ENCODE data around the gene CX3CR1.
"Not testable (repeated sequence)": the region's sequence is repeated elsewhere in the genome, so short reads cannot be mapped to it uniquely, and the experiment has no call there.

Gene CX3CR1

GRCh38 chr3:39279745-39280517 lies at the start of gene CX3CR1:
TSS of gene CX3CR1 (minus strand) at chr3:39280036. CDS start at chr3:39266509, 13,527 bp downstream.
- in situ Hi-C loops (cut with MboI; ENCODE audit: low sequenced_read_pairs): loop anchor here (10.0 to 25.0 kb wide), 2 partner anchors 65 to 193 kb away; no protein-coding TSS in a partner anchor

- in situ Hi-C loops (cut with MboI; ENCODE audit: low sequenced_read_pairs): no loop called here
Measured at GRCh38 chr3:39329493-39329892, 49.7 kb upstream of the CX3CR1 start, which contains the start of gene CCR8. TSS of gene CCR8 (plus strand) at chr3:39329709. CDS start at chr3:39332332, 2,623 bp downstream.

GRCh38 chr3:39327746-39328349 lies 48.0 kb upstream of the CX3CR1 start:
- in situ Hi-C loops (cut with MboI; ENCODE audit: low sequenced_read_pairs): no loop called here

GRCh38 chr3:39327053-39327745 lies 47.4 kb upstream of the CX3CR1 start:
- in situ Hi-C loops (cut with MboI; ENCODE audit: low sequenced_read_pairs): no loop called here

- in situ Hi-C loops (cut with MboI; ENCODE audit: low sequenced_read_pairs): no loop called here
Measured at GRCh38 chr3:39325236-39325635, 45.4 kb upstream of the CX3CR1 start.

- in situ Hi-C loops (cut with MboI; ENCODE audit: low sequenced_read_pairs): no loop called here
Measured at GRCh38 chr3:39323494-39323893, 43.7 kb upstream of the CX3CR1 start.

- in situ Hi-C loops (cut with MboI; ENCODE audit: low sequenced_read_pairs): no loop called here
Measured at GRCh38 chr3:39322936-39323335, 43.1 kb upstream of the CX3CR1 start.

- in situ Hi-C loops (cut with MboI; ENCODE audit: low sequenced_read_pairs): not testable (repeated sequence)
Measured at GRCh38 chr3:39322209-39322715, 42.4 kb upstream of the CX3CR1 start.

- in situ Hi-C loops (cut with MboI; ENCODE audit: low sequenced_read_pairs): not testable (repeated sequence)
Measured at GRCh38 chr3:39321574-39321983, 41.7 kb upstream of the CX3CR1 start.

- in situ Hi-C loops (cut with MboI; ENCODE audit: low sequenced_read_pairs): no loop called here
Measured at GRCh38 chr3:39319249-39319648, 39.4 kb upstream of the CX3CR1 start.

GRCh38 chr3:39318301-39318700 lies 38.5 kb upstream of the CX3CR1 start:
- in situ Hi-C loops (cut with MboI; ENCODE audit: low sequenced_read_pairs): no loop called here

GRCh38 chr3:39317571-39318169 lies 37.8 kb upstream of the CX3CR1 start:
- in situ Hi-C loops (cut with MboI; ENCODE audit: low sequenced_read_pairs): no loop called here

- in situ Hi-C loops (cut with MboI; ENCODE audit: low sequenced_read_pairs): no loop called here
Measured at GRCh38 chr3:39315420-39315819, 35.6 kb upstream of the CX3CR1 start.

- in situ Hi-C loops (cut with MboI; ENCODE audit: low sequenced_read_pairs): no loop called here
Measured at GRCh38 chr3:39313289-39313688, 33.5 kb upstream of the CX3CR1 start.

- in situ Hi-C loops (cut with MboI; ENCODE audit: low sequenced_read_pairs): no loop called here
Measured at GRCh38 chr3:39302178-39302577, 22.3 kb upstream of the CX3CR1 start.

- in situ Hi-C loops (cut with MboI; ENCODE audit: low sequenced_read_pairs): loop anchor here (25.0 kb wide), 1 partner anchor 212 kb away; no protein-coding TSS in a partner anchor
Measured at GRCh38 chr3:39299279-39299678, 19.4 kb upstream of the CX3CR1 start.

- in situ Hi-C loops (cut with MboI; ENCODE audit: low sequenced_read_pairs): loop anchor here (25.0 kb wide), 1 partner anchor 209 kb away; no protein-coding TSS in a partner anchor
Measured at GRCh38 chr3:39296197-39297077, 16.6 kb upstream of the CX3CR1 start.

GRCh38 chr3:39295184-39295775 lies 15.4 kb upstream of the CX3CR1 start:
- in situ Hi-C loops (cut with MboI; ENCODE audit: low sequenced_read_pairs): loop anchor here (25.0 kb wide), 1 partner anchor 208 kb away; no protein-coding TSS in a partner anchor

- in situ Hi-C loops (cut with MboI; ENCODE audit: low sequenced_read_pairs): loop anchor here (25.0 kb wide), 1 partner anchor 207 kb away; no protein-coding TSS in a partner anchor
Measured at GRCh38 chr3:39294446-39295183, 14.8 kb upstream of the CX3CR1 start.
